SK-N-MC (cell line): Measurements from ENCODE around the gene DENND5B.
"Not testable (repeated sequence)": the region's sequence is repeated elsewhere in the genome, so short reads cannot be mapped to it uniquely, and the experiment has no call there.

Experiments
- EZH2 ChIP-seq: fragments of 200-600 bp; sonication (generic); IDR thresholded peaks from one replicate; pipeline ENCODE4 v1.6.1; 2017; ENCODE audit warnings: antibody characterized with exemption
- FOXP2 ChIP-seq: optimal IDR thresholded peaks from 2 replicates; pipeline ENCODE3; 2011; ENCODE audit warnings: mild to moderate bottlenecking, moderate library complexity; ENCODE audit not compliant: insufficient read depth; ENCODE audit errors: extremely low read length, control extremely low read depth
- POLR2AphosphoS5 ChIP-seq: IDR thresholded peaks from 2 replicates; pipeline ENCODE4 v1.6.1; 2012; ENCODE audit warnings: mild to moderate bottlenecking, low read depth, low read length, borderline replicate concordance

DNA sequence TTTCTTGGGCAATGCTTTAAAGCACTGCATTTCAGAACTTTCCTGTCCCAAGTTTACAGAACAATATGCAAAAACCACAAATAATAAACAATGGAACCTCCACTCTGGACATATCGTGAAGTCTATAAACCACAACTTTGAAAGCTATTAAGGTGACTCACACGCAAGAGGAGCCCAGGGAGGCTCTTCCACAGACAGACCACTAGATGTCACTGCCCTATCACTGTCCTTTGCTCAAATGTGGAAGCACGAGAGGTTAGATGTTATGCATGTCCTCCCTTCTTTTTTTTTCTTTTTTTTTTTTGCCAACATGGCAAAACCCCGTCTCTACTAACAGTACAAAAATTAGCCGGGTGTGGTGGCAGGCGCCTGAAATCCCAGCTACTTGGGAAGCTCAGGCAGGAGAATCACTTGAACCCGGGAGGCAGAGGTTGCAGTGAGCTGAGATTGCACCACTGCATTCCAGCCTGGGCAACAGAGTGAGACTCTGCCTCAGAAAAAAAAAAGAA is 187.8 kb downstream of the DENND5B start:
- not testable (repeated sequence) for TF ChIP-seq EZH2, POLR2AphosphoS5, FOXP2
